NCI-H128 (cell line): ENCODE results near the gene SLC2A4.
A peak's percentile ranks its signal among the peaks of the same experiment; 100 is the strongest.
"Not testable (repeated sequence)": the region's sequence is repeated elsewhere in the genome, so short reads cannot be mapped to it uniquely, and the experiment has no call there.

ENCODE experiments used
- DNase-seq: peaks from one replicate; lab custom pipeline; 2025; ENCODE audit not compliant: unreplicated experiment; lab: John Stamatoyannopoulos, UW

Gene SLC2A4

DNA sequence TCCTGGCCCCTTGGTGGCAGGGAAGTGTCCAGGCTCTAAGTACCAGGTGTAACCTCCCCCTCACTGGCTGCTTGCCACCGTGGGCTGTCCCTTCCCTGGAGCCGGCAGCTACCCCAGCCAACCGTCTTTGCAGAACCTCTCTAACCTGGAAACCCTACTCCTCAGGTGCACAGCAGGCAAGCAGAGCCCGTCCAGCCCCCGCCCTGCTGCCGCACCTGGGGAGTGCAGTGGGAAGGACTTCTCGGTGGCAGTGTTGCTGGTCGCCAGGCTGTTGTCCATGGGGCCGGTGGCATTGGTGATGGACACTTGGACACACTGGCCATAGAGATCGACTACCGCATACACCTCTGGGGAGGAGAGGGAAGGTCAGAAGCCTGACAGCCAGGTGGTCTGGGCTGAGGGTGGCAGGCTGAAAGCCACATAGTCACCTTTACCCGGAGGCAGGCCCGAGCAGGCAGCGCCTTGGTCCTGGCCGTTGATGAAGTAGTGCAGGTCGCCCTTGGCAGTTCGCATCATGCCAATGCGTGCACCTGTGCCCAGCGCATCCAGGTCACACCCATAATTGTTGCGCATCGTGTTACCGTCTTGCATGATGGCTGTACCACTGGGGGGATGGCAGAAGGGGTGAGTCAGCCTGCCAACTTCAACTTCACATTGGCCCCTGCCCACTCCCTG, 41.1 kb downstream of the SLC2A4 start:
- DNase-seq = no peak

DNA sequence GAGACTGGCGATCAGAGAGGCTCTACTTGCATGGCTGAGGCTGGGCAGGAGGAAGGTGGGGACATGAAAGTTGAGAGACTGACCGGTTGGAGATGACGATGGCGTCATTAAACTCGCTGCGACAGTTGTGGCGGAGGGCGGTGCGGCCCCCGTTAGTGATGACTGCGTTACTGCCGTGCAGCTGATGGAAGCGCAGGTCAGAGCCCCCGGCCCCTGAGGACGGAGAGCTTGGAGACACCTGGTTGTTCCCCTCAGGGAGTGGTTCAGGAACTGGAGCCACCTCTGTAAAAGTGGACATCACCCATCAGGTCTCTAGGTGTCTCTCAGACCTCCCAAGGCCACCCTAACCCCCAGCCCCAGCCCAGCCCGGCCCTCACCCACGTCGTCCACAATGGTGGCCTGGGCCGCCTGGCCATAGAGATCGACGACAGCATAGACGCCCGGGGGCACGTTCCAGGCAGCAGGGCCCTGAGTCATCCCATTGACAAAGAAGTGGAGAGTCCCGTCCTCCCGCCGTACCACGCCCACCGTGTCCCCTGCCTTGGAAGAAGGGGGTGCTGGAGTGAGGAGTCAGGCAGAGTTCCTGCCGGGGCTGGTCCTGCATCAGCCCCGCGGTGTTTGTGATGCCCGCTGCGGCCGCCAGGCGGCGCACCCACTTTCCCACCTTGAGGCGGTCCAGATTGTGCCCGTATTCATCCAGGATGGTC, 42.4 kb downstream of the SLC2A4 start:
- DNase-seq = no peak

DNA sequence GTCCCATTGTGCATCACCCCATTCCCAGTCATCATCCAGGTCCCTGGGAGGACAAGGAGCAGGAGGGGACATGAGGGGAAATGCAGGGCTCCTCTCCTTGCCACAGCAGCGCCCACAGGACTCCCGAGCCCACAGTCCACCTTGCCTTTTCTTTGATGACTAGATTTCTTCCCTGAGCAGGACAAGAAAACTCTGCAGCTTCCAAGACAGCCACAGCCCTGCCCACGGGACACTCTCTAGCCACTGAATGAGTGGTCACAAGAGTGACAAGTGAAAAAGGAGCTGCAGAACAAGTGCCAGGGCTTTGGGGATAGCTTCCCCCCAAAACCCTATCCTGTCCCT, 42.9 kb downstream of the SLC2A4 start:
- DNase-seq = no peak

DNA sequence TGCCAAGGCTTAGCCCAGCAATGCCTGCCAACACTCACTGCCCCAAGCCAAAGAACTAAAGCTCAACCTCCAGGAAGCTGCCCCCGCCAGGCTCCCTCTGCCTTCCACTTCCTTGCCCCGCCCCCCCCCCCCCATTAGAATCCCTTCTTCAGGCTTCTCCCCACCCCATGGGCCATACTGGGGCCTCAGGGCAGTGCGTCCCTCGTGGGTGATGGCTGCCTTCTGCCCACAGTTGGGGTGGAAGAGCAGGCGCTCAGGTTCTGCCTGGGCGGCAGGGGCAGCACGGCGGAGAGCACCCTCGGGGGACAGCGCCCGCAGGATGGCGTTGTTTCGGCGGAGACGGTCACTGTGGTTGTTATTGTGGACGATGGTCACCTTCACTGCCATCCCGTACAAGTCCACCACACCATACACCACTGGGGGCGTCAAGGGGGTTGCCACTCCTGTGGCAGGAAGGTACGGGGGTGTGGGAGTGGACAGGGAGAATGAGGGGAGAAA, 43.6 kb downstream of the SLC2A4 start:
- DNase-seq = no peak

DNA sequence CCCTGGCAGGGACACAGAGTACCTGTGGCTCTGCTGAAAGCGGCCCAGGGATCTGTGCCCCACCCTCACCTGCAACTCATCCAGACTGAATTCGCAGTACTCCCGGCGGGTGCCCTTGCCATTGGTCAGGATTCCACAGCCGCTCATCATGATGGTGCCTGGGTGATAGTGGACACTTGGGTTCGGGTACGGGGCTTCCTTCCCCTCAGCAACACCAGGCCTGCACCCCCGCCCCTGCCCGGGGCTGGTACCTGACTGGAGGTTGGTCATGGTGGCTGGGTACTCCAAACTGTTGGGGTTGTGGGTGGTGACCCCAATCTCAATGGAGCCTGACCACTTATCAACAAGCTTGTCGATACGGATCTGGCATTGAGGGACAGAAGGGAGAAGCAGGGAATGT, 44.7 kb downstream of the SLC2A4 start:
- DNase-seq = no peak

DNA sequence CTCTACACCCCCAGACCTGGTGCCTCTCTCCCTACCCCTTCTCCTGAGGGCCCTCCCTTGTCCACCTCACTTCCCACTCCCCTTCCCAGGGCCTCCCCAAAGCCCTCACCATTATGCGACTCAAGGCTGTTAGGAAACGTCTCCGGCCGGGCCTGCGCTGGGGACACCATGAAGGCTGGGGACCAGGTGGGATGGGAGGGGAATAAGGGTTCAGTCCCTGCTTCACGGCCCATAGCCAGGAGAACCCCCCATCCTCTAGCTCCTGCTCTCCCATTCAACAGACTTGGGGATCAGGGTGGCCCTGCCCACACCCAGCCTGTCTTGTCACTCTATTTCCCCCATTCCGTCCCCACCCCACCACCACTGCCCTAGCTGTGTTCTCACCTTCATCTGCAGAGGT, 45.5 kb downstream of the SLC2A4 start:
- no peak for DNase-seq

DNA sequence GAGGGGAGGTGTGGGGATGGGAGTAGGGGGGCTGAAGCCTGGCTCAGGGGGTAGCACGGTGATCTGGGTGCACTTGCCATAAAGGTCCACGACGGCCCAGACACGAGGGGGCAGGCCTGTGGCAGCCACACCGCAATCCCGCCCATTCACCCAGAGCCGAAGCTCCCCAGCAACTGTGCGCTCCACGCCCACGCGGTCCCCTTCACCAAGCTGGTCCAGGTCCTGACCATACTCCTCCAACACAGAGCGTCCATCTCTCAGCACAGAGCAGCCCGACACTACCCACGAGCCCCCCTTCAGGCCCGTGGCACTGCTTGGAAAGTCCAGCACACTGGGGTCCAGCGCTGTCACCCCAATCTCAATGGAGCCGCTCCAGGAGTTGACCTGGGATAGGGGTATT, 46.0 kb downstream of the SLC2A4 start:
- no peak for DNase-seq

DNA sequence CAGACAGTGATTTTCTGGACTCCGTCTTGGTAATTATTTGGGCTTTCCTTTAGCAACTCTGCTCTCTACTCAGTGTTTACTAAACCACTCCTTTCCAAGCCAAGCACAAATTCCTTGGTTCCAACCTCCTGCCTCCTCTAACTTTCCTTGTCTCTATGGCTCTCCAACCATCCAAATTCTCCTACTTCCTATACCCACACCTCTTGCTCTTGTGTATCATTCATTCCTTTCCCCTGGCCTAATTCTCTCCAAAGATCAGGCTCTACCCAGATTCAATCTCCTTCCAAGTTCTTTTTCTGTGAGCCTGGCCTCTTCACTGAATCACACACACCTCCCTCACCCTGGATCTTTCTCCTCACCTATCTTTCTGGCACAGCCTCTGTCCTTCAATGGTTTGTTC, 46.5 kb downstream of the SLC2A4 start:
- no peak for DNase-seq

DNA sequence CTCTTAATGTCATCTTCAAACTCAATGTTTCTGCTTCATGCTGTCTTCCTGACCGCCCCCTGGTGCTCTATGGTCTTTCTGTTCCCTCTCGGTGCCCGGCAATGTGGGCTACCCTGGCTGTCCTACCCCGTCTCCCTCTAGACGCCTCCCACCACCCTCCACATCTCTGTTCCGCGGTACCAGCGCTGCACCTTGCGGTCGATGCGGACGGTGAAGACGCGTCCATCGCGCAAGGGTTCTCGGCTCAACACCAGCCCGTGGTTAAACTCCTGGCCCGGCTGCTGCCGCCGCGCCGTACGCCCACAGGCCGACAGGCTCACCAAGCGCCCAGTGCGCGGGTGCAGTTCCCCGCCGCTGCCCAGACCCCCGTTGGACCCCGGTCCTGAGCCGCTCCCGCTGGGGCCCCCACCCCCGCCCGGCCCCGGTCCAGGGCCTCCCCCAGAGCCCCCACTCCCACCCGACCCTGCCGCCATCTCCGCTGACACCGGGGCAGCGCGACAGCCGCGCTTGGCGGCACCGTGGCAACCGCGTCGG, 47.4 kb downstream of the SLC2A4 start, which contains the start of gene NEURL4:
NEURL4 (minus strand) TSS at position 496 of the 534 bp plus-strand sequence; CDS start at position 473, 23 bp downstream.
- no peak for DNase-seq

DNA sequence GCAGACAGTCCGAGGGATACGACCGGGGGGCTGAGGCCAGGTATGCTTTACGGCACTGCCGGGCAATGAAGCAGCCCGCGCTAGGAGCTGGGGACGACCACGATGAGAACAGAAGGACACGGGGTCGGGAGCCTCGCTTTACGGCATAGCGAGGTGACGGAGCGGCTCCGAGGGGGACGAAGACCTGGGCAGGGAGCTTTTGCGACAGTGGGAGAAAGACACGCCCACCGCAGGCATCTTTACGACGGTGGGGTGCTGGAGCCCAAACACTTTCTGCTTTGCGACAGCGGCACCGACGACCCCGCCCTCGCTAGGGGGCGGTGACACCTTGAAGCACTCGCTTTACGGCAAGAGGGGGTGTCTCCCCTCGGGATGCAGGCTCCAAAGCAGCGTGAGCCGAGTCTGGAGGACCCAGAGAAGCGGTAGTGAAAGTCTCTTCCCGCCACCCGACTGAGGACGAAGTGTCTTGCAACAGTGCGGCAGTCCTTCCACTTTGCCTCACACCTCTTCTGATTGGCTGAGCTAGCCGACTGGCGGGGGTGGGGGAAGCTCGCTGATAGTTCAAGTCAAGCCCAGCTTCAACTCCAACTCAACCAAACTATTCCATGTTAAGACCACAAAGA, 48.0 kb downstream of the SLC2A4 start:
- peak; percentile 94 for DNase-seq

DNA sequence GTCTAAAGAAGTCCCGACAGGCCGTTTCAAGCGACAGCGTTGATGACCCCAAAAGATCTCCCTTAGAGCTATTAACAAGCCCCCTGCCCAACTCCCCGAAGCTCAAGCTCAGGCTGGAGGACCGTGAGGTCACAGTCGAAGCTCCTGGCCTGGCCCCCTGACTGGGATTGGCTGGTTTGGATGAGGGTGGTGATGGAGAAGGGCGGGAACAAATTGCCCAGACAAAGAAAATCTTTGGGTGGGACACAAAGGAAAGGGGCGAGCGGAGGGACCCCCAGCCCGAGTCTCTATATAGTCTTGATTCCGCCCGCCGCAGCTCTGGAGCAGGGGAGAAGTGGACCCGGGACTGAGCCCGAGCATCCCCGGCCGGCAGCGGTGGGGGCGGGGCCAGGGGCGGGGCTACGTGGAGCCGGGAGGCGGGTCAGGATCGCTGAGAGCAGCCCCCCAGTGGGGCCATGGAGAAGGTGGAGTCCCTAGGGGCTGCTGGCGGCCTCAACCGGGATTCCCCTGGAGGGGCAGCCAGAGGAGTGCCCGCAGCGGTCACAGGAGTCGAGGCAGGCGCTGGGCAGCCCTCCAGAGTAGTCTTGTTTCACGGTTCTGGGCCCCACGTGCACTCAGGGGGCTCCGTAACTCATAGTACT, 48.6 kb downstream of the SLC2A4 start:
- DNase-seq = no peak

DNA sequence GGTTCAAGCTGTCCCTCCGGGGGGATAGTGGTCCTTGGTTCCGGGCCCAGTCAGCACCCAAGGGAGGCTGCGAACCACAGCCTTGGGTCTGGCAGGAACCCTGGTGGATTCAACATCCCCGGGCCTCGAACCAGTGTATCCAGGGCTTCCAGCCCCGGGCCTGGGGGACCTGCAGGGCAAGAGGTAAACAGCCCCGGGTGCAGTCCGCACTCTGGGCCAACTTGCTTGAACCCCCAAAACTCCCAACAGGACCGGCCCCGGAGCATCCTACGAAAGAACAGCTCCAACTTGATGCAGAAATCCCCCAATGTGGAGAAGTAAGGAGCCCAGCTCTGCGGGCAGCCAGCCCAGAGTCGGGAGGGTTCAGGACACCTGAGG, 49.1 kb downstream of the SLC2A4 start:
- no peak for DNase-seq

DNA sequence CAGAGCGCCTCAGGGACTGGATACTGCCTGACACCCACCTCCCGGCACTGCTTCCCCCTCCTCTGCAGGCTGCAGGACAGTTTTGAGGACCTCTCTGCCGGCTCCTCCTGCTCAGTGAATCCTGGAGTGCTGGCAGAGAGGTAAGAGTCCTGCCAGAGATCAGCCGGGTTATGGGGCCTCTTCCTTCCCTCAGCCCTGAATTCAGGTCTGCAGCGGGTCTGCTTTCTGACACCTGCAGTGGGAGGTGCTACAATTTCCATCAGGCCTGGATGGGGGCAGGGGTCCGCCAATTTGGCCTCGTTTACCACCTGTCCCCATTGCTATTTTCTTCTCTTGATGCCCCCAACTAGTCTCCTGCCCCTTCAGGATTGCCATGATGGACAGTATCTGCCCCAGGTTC, 50.6 kb downstream of the SLC2A4 start:
- DNase-seq = no peak

DNA sequence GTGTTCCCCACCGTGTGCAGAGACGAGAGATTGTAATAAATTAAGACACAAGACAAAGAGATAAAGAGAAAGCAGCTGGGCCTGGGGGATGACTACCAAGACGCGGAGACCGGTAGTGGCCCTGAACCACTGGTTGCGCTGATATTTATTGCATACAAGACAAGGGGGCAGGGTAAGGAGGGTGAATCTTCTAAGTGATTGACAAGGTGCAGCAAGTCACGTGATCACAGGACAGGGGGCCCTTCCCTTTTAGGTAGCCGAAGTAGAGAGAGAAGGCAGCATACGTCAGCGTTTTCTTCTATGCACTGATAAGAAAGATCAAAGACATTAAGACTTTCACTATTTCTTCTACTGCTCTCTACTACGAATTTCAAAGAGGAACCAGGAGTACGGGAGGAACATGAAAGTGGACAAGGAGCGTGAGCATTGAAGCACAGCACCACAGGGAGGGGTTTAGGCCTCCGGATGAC, 51.1 kb downstream of the SLC2A4 start:
- DNase-seq = not testable (repeated sequence)

DNA sequence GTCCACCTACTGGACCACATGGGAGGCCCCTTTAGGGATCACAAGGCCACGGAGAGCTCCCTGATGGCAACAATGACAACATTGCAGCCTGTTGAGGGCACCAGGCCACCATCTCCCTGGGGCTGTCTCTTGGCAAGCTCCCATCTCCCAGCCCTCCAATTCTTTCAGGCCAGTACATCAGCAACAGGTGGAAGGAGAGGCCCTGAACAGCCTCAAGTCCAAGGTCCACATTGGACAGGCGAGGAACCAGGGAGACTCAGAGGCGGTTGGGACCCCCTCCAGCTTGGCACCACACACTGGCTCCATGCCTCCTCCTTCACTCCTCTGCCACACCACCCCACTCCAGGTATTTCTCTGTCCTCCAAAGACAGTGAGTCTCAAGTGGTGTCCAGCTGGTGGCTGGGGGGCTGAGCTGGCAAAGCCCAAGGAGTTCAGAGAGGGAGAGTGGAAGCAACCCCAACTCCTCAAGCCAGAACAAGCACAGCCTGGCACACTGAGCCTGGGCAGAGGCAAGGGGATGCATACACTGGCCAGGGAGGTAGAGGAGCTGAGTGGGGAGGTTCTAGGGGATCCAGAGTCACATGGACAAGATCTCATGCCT, 53.5 kb downstream of the SLC2A4 start:
- no peak for DNase-seq

DNA sequence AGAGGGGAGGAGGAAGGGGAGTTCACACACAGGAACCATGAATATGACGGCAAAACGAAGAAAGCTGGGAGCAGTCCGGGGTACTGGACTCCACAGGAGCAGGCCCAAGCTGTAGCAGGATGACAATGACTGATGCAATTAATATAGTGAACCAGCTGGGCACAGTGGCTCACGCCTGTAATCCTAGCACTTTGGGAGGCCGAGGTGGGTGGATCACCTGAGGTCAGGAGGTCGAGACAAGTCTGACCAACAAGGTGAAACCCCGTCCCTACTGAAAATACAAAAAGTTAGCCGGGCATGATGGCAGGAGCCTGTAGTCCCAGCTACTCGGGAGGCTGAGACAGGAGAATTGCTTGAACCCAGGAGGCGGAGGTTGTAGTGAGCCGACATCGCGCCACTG, 54.2 kb downstream of the SLC2A4 start:
- not testable (repeated sequence) for DNase-seq

DNA sequence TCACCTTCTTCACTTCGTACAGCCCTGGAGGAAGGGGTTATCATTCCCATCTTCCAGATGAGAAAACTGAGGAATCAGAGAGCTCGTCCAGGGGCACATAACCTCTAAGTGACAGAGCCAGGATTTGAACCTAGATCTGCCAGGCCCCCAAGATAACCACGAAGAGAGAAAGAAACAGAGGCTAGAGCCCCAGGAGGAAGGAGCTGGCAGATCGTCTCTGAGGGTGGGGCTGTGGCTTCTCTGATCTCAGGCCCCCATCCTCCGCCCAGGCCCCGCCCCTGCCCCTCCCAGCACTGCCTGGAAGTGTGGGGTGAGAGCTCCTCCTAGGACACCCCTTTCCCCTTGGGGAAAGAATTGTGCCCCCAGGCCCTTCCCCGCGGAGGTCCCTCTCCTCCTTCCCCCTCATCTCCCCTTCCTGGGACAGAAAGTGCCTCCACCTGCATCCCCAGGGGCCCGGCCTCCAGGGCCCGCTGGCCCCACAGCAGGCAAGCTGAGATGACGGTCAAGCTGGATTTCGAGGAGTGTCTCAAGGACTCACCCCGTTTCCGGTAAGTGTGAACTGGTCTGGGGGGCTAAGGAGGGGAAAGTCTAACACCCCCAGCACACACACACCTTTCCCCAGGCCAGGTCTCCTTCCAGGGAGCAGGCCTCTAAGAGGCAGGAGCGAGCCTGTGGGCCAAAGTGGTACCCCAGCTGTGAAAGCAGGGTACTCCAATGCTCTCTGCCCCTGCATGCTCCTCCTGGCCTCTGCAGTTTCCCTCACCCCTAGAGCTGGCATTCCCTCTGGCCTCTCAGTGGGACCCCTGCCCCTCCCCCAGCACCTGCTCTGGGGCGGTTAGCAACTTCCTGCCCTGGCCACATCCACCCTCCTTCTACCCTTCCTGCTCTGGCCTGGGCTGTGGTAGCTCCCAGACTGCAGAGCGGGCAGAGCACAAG, 55.0 kb downstream of the SLC2A4 start, which contains the start of gene ACAP1:
ACAP1 (plus strand) TSS at position 290 of the 936 bp plus-strand sequence; CDS start at position 496, 206 bp downstream.
- no peak for DNase-seq

DNA sequence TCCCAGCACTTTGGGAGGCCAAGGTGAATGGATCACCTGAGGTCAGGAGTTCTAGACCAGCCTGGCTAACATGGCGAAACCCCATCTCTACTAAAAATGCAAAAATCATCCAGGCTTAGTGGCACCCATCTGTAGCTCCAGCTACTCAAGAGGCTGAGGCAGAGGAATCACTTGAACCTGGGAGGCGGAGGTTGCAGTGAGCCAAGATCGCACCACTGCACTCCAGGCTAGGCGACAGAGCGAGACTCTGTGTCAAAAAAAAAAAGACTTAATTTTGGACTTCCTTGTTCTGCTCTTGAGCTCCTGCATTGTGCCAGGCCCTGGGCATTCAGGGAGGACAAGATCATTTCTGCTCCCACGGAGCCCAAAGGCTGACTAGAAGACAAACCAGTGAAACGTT, 56.1 kb downstream of the SLC2A4 start:
- DNase-seq = not testable (repeated sequence)
